Adrenal gland (tissue), 12 donors: ENCODE results near the gene SNF8. TPM values are rescaled to one million over a fixed set of nuclear protein-coding genes. Genes with fewer than 3 reads are reported as not detected.
A peak's percentile ranks its signal among the peaks of the same experiment; 100 is the strongest.

Experiments
- DNase-seq, 7 donors: peaks; one replicate each; pipeline ENCODE4 v3.0.0-alpha.2; 2019 to 2020
- H3K27ac ChIP-seq, 5 donors: fragments of 200-600 bp; sonication (generic) in 4 of 5; 1 replicate in 3 of 5; 2 replicates in 2 of 5; pipeline versions ENCODE4 v1.5.1 to v1.8.0; 2016 to 2020; ENCODE audit warnings: mild to moderate bottlenecking in 1 of 5
- H3K27me3 ChIP-seq: fragments of 200-600 bp; 2 replicates; pipeline ENCODE4 v1.8.0; 2021
- H3K36me3 ChIP-seq, 2 donors: fragments of 200-600 bp; replicated peaks in 1 of 2; 1 replicate in 1 of 2; 2 replicates in 1 of 2; pipeline versions ENCODE4 v1.5.1 to v1.8.0; 2018 to 2022
- H3K4me1 ChIP-seq, 2 donors: fragments of 200-600 bp; replicated peaks in 1 of 2; 1 replicate in 1 of 2; 2 replicates in 1 of 2; pipeline versions ENCODE4 v1.5.1 to v1.8.0; 2018 to 2021
- H3K4me3 ChIP-seq, 4 donors: fragments of 200-600 bp; sonication (generic) in 3 of 4; one replicate each; pipeline ENCODE4 v1.5.1; 2016 to 2018
- H3K9me3 ChIP-seq, 3 donors: fragments of 200-600 bp; sonication (generic) in 1 of 3; replicated peaks in 1 of 3; 1 replicate in 2 of 3; 2 replicates in 1 of 3; pipeline versions ENCODE4 v1.5.1 to v1.8.0; 2016 to 2021
- POLR2A ChIP-seq, 2 donors: fragments of 450-650 bp; IDR thresholded peaks; one replicate each; pipeline ENCODE4 v1.6.1; 2017; ENCODE audit warnings: antibody characterized with exemption in 2 of 2, mild to moderate bottlenecking in 2 of 2, moderate library complexity in 1 of 2
- WGBS, 4 donors: extraction: QIAGEN DNeasy Blood & Tissue Kit in 2 of 4; methylation state at CpG; one replicate each; pipeline versions ENCODE4 v1.1.5 to v1.1.7; 2013 to 2017; 5-methylcytosine and 5-hydroxymethylcytosine counted together
- intact Hi-C, 2 donors: fragments of 100-400 bp; cut with DNase I; formaldehyde crosslinking; loops; one replicate each; pipeline versions ENCODE4 v1.14.1 to v1.15.0; 2022 to 2023
- polyA plus RNA-seq, 3 donors: library from polyadenylated mRNA; stranded (reverse); fragments of 200-250 nt in 2 of 3; fragments of 350-450 nt in 1 of 3; fragmentation: Illumina TruSeq in 1 of 3; extraction: RNeasy Lipid Tissue Mini Kit (QIAGEN cat#74804) in 1 of 3; gene quantifications; one replicate each; pipeline ENCODE4 v1.2.3, GENCODE V29; 2013 to 2014
- total RNA-seq, 9 donors: library from RNA; depleted of rRNA in 4 of 9; stranded (reverse); fragments of >200 nt in 4 of 9; fragments of 120-200 nt in 1 of 9; fragmentation: NEBNext Ultra II Directional in 1 of 9; extraction: Animal tissue kit (Norgen Biotek cat#: 25700) in 1 of 9; gene quantifications; one replicate each; pipeline versions ENCODE4 v1.1.0 to v1.2.4, GENCODE V29; 2013 to 2023
- TF ChIP-seq, protein P1 (sequence below), 6 experiments: fragments of 450-650 bp in 4 of 6; fragments of 200-600 bp in 2 of 6; sonication (generic) in 1 of 6; IDR thresholded peaks; 1 replicate in 5 of 6; 2 replicates in 1 of 6; pipeline versions ENCODE4 v1.5.1 to v1.8.0; 2016 to 2021; ENCODE audit warnings: antibody characterized with exemption in 6 of 6, mild to moderate bottlenecking in 2 of 6, moderate library complexity in 1 of 6
- donor health status: healthy with polysubstance abuse.
- donor health status: Bipolar disorder and iron deficiency.
- donor health status: DM: yes; HTN: yes; CAD: no.
- donor health status: DM: no; HTN: no; CAD: no.
- donor health status: DM: no; HTN: no; CAD: no.
- donor health status: DM: yes; HTN: yes; CAD: no.

SNF8 gene
- total and polyA plus RNA-seq, 12 donors, result 52.0 to 160 (median 102) TPM

DNA sequence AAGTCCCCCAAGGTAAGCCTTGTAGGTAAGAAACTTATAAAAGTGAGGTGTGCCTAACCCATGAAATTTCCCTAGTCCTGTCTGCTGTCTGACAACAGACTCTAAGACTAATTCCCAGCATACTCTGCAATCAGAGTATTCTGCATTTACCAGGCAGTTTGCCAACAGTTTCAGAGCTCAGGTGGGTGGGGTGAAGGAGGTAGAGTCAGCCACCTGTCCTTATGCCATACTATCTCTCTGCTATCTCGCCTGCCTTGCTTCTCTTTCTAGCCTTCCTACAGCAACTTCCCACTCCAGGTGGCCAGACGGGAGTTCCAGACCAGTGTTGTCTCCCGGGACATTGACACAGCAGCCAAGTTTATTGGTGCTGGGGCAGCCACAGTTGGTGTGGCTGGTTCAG lies 49.8 kb downstream of the SNF8 start:
- Histone ChIP-seq H3K4me1 (peaks cover 10 to 21% of the 10 kb centered on the region in 2 donors), H3K36me3 (peaks cover 0 to 23% of the 10 kb centered on the region in 2 donors), H3K9me3 (no peaks in the 10 kb centered on the region), H3K4me3 (no peak overlapping the region), H3K27ac (no peak overlapping the region), H3K27me3 (no peaks in the 10 kb centered on the region)
- TF ChIP-seq POLR2A (IDR thresholded peaks at IDR 0.05), result no peak
- TF ChIP-seq, protein P1, sequence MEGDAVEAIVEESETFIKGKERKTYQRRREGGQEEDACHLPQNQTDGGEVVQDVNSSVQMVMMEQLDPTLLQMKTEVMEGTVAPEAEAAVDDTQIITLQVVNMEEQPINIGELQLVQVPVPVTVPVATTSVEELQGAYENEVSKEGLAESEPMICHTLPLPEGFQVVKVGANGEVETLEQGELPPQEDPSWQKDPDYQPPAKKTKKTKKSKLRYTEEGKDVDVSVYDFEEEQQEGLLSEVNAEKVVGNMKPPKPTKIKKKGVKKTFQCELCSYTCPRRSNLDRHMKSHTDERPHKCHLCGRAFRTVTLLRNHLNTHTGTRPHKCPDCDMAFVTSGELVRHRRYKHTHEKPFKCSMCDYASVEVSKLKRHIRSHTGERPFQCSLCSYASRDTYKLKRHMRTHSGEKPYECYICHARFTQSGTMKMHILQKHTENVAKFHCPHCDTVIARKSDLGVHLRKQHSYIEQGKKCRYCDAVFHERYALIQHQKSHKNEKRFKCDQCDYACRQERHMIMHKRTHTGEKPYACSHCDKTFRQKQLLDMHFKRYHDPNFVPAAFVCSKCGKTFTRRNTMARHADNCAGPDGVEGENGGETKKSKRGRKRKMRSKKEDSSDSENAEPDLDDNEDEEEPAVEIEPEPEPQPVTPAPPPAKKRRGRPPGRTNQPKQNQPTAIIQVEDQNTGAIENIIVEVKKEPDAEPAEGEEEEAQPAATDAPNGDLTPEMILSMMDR (IDR thresholded peaks at IDR 0.05), result no peak
- DNase-seq, result no peak
- intact Hi-C loops, result no loop called here
- WGBS, 4 donors, result 86 to 100% (median 91%) methylated on average over 2 to 3 of the region's 3 CpGs

DNA sequence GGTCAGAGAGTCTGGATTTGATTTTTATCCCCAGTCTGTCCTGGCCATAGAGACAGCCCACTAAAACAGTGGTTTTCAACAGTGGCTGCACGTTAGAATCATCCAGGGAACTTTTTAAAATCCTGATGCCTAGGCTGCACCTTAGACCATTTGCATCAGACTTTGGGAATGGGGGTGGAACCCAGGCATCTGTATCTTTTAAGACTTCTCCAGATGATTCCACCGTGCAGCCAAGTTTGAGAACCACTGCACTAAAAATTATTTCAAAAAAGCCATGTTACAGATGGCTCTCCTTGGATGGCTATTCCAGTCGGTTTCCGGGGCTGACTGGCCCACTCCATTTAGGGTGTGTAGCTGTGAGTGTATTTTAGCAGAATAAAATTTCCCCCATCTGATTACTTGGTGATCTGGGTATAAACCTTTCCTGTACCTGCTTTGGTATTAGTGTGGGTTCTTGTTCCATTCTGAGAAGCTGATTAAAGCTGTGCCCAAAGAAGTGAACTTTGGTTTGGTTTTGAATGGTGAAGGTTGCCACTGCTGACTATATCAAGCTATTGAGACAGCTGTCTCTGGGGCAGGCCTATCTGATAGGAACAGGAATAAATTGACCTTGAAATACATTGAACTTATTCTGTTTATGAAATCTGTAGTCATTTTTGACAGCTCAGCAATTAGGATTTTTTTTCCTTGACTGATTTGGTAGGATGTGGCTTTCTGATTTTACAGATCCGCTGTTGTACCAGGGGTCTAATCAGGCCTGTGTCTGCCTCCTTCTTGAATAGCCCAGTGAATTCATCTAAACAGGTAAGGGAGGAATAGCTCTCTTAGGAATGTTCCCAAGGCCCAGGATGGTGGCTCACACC lies 50.8 kb downstream of the SNF8 start:
- Histone ChIP-seq H3K36me3 (peaks cover 0 to 23% of the 10 kb centered on the region in 2 donors), H3K4me3 (peak overlapping the region in 2 of 4 donors; percentile 69 to 87), H3K27me3 (no peaks in the 10 kb centered on the region), H3K4me1 (peaks cover 10 to 21% of the 10 kb centered on the region in 2 donors), H3K27ac (peak overlapping the region in 2 of 5 donors; percentile 5 to 7), H3K9me3 (no peaks in the 10 kb centered on the region)
- intact Hi-C loops, result no loop called here
- no peak for TF ChIP-seq POLR2A (IDR thresholded peaks at IDR 0.05)
- TF ChIP-seq, protein P1 (IDR thresholded peaks at IDR 0.05), result no peak
- WGBS, 4 donors, result 45 to 61% (median 55%) methylated on average over 5 of the region's 5 CpGs
- DNase-seq, result no peak

DNA sequence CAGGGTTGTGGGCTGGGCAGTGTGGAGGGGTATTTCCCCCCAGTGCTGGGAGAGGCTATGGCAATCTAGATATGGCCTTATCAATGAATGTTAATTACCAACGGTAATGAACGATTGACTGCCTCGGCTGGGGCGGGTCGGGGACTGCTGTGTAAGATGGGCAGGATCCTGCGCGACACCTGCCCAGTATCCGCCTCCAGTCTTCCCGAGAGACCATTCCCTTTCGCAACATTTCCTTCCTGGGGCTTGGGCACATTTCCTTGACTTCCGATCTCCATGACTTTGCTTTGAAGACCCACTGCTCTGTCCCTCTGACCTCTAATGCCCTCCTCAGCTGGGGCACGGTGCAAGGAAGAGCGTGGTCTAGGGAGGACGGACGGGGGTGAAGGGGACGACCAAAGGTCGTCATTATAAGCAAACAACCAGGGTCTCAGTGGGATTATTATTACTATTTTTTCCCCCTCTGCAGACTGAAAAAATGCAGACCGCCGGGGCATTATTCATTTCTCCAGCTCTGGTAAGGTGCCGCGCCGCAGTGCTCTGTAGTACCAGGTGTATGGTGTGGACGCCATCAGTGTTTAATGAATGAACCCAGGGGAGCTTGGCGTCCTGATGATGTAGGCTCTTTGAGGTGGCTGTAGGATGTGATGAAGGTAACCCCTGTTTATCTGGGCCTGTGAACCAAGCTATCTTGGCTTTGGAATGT lies 51.5 kb downstream of the SNF8 start:
- DNase-seq, result no peak
- H3K27ac ChIP-seq, result peak overlapping the region in 3 of 5 donors; percentile 80 to 90 (median 80)

DNA sequence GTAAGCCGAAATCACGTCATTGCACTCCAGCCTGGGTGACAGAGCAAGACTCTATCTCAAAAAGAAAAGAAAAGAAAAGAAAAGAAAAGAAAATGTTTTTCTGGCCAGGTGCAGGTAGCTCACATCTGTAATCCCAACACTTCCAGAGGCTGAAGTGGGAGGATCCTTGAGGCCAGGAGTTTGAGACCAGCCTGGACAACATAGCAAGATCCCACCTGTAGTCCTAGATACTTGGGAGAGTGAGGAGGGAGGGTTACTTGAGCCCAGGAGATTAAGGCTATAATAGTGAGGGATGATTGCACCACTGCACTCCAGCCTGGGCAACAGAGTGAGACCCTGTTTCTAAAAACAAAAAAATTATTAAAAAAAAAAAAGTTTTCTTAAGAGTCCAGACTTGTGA lies 54.6 kb downstream of the SNF8 start:
- 86 to 100% (median 90%) methylated on average over 2 of the region's 2 CpGs for WGBS, 4 donors
- no peaks in the 10 kb centered on the region for H3K27me3 ChIP-seq
- TF ChIP-seq, protein P1 (IDR thresholded peaks at IDR 0.05), result no peak
- no peak for TF ChIP-seq POLR2A (IDR thresholded peaks at IDR 0.05)
- H3K27ac ChIP-seq, result no peak overlapping the region
- H3K4me3 ChIP-seq, result no peak overlapping the region
- intact Hi-C loops, result no loop called here
- DNase-seq, result no peak
- H3K9me3 ChIP-seq, result no peaks in the 10 kb centered on the region
- H3K36me3 ChIP-seq, result peaks cover 0 to 4% of the 10 kb centered on the region in 2 donors
- peaks cover 10 to 21% of the 10 kb centered on the region in 2 donors for H3K4me1 ChIP-seq

More for the DNA sequence above, 51.5 kb downstream of the SNF8 start:
- H3K4me3 ChIP-seq, result peak overlapping the region; percentile 52 to 87 (median 60)
- no peak for TF ChIP-seq POLR2A (IDR thresholded peaks at IDR 0.05)
- TF ChIP-seq, protein P1 (IDR thresholded peaks at IDR 0.05), result no peak
- peaks cover 0 to 23% of the 10 kb centered on the region in 2 donors for H3K36me3 ChIP-seq
- intact Hi-C loops, result no loop called here
- no peaks in the 10 kb centered on the region for H3K27me3 ChIP-seq
- peaks cover 10 to 21% of the 10 kb centered on the region in 2 donors for H3K4me1 ChIP-seq
- H3K9me3 ChIP-seq, result no peaks in the 10 kb centered on the region
- 0 to 1% (median 1%) methylated on average over 12 to 24 of the region's 24 CpGs for WGBS, 4 donors
